Medulla oblongata (tissue), 1 donor: ENCODE results near the gene ATG2A.

Experiments
- DNase-seq: peaks from one replicate; pipeline ENCODE4 v3.0.0-alpha.2; 2015; ENCODE audit errors: extremely low spot score

Gene ATG2A

GRCh38 chr11:64870176-64870892 is 46.7 kb downstream of the ATG2A start:
- no peak for DNase-seq

- no peak for DNase-seq
Observed at GRCh38 chr11:64869571-64870175, 47.3 kb downstream of the ATG2A start.

GRCh38 chr11:64868904-64869570 is 48.0 kb downstream of the ATG2A start:
- no peak for DNase-seq

- DNase-seq: no peak
Observed at GRCh38 chr11:64867748-64868462, 49.1 kb downstream of the ATG2A start.

DNA sequence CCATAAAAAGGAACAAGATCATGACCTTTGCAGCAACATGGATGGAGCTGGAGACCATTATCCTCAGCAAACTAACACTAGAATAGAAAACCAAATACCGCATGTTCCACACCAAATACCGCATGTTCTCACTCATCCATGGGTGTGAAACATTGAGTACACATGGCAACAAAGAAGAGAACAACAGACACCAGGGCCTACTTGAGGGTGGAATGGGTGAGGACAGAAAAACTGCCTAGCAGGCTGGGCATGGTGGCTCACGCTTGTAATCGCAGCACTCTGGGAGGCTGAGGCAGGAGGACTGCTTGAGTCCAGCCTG is 50.9 kb downstream of the ATG2A start:
- DNase-seq: no peak

DNA sequence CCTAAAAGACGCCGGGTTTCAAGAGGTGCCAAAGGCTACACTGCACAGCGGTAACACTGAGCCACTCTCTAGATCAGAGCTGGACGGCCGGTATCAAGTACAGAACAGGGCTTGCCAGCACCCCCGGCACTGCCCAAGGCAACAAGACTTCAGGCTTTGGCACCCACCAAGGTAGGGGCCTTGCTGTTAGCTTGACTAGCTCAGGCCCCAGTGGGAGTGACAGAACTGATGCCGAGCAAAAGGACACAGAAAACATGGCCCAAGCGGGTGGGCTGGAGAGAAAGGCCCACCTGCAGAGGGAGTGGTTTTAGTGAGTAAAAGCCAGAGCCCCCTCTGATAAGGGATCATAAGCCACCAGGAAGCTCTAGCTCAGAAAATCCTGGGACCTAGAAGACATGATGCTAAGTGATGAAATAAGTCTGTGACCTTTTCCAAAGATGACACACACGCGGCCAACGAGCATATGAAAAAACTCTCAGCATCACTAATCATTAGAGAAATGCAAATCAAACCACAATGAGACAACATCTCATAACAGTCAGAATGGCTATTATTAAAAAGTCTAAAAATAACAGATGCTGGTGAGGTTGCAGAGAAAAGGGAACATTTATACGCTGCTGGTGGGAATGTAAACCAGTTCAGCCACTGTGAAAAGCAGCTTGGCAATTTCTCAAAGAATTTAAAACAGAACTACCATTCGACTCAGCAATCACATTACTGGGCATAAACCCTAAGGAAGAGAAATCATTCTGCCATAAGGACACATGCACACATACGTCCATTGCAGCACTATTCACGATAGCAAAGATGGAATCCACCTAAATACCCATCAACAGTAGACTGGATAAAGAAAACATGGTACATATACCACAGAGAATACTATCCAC is 51.5 kb downstream of the ATG2A start:
- no peak for DNase-seq

DNA sequence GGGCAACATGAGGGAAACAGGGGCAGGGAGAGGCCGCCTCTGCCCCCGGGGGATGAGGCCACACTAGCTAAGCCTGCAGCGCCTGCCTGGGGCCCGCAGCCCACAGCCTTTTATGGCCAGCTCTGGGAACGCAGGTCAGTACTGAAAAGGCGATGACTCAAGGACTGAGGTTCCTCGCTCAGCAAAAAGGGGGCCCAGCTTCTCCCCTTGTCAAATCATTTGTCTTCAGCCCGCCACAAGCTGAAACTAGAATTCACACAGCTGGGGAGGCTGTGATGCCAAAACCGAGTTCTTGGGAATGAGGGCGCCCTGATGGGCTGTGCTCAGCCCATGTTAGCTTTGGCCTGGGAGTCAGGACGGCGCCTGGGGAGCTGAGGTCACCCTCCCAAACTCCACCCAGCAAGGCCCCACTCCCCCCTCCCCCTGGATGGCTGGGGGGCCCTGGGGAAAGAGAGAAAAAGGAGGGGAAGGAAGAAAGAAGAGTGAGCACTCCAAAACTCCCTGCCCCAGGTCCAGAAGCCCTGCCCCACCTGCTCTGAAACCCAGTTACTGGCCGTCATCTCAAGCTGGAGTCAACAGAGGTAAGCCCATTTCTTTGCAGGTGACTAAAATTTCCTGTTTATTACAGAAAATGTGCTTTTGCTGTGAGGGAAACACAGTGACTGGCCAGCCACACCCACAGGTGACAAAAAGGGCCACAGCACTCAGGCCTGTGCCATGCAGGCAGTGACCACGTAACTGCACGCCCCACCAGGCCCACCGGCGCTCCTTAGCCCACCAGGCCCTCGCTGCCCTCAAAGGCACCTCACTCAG is 52.3 kb downstream of the ATG2A start:
- peak; percentile 58 for DNase-seq

DNA sequence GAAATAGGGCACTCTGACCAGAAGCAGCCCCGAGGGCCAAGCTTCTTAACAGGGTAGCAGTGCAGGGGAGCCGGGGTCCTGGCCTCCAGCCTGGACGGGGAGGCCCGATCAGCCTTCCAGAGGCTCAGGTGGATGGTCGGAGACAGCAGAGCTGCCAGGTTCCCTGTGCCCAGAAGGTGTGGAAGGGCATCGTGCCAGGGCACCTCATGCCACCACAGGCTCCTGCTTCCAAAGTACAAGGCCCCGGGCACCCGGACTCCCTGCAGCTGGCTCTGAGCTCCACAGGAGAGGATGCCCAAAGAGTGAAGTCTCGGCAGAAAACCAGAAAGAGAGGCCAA is 52.9 kb downstream of the ATG2A start:
- no peak for DNase-seq

DNA sequence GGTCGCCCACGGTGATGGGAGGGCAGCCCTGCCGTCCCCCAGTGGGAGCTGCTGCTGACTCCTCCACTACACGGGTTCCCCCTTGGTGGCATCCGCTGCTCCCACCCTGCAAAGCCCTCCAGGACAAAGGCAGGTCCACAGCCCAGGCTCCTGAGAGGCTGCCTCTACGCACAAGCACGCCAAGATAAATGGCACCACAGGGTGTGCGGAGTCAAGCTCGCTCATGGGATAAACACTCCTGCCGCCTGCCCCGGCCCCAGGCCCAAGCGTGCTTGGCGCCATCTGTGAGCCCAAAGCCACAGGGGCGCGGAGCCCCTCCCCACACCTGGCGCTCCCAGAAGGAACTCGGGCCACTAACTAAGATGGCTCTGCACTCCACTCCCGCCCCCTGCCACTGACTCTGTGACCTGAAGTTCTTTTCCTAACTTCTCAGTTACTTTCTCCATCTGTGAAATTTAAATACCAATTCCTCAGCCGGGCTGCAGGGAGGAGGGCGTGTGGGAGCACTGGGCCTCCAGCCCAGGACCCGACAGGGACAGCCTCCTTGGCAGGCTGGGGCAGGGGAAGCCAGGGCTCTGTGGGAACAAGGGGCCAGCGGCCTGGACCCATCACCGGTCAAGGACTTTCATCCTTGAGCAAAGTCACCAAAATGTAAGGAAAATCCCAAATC is 53.5 kb downstream of the ATG2A start:
- DNase-seq: peak; percentile 48

DNA sequence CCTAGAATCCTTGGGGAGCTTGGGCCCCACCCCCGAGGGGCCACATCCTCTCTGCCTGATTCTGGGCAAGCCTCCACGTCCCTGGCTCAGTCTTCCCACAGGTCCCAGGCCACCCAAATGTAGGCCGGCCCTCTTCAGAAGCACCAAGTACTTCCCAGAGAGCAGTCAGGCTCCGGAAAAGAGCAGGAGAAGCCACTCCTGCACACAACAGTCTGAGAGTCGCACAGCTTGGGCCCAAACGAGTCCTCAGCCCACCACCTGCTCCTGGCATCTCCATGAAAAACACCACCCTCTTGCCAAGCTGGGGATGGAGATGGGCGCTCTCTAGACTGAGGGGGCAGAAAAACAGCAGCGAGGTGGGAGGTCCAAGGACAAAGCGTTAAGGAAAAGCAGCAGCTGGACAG is 54.0 kb downstream of the ATG2A start:
- DNase-seq: no peak

DNA sequence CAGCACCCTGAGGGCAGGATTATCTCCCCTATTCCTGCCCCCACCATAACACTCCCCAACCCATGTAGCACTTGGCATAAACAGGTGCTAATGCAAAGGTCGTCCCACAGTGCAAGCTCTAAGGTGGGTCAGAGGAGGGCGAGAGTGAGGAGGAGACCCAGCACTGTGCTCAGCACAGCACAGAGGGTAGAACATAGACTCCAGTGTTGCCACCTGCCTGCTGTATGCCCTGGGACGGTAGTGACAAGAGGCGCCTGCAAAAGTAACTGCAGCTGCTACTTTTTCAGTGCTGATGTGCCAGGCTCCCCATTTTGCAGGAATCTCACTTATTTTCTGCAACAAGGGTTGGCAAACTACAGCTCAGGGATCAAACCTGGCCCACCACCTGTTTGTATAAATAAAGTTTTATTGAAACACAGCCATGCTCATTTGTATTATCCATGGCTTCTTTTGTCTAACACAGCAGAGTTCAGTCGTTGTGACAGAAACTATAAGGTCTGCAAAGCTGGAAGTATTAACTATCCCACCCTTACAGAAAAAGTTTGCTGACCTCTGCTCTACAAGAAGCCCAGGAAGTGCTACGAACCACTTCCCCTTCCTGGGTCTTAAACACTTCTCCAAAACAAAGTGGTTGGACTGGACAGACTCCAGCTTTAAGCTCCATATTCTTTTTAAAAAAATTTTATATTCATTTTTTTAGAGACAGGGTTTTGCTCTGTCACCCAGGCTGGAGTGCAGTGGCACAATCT is 55.6 kb downstream of the ATG2A start:
- DNase-seq: peak; percentile 66

DNA sequence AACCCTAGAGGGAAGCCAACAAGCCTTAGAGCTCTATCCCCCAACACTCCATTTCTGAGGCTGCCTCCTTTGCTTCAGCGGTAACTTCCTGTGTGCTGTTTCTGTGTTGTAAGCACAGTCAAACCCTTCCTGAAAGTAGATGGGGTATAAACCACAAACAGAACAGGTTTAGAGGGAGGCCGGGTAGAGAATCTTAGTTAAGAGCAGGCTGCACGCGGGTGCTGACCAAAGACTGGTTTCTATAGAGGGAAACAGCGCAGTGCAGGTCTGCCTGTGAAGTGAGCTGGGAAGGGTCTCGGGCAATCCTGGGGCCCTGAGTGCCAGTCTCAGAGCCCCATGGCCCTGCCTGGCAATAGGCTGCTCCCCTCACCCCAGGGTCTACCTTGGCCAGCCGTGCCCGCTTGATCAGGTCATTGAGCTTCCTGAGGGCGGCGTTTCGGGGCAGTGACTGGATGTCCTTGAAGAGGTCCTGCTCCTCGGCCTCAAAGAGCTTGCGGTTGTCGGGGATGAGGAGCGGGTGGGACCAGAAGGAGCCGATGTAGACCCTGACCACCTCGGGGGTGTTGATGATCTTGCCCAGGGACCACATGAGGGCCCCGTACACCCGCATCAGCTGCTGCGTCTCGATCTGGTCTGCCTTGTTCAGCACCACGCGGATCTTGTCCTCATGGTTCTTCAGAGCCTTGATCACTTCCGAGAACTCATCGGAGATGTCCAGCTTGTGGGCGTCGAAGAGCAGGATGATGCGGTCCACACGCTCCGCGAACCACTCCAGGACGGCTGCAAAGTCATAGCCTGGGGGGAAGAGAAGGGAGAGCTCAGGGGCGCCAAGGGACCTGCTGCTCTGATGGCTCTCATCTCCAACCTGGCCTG is 57.2 kb downstream of the ATG2A start:
- no peak for DNase-seq

DNA sequence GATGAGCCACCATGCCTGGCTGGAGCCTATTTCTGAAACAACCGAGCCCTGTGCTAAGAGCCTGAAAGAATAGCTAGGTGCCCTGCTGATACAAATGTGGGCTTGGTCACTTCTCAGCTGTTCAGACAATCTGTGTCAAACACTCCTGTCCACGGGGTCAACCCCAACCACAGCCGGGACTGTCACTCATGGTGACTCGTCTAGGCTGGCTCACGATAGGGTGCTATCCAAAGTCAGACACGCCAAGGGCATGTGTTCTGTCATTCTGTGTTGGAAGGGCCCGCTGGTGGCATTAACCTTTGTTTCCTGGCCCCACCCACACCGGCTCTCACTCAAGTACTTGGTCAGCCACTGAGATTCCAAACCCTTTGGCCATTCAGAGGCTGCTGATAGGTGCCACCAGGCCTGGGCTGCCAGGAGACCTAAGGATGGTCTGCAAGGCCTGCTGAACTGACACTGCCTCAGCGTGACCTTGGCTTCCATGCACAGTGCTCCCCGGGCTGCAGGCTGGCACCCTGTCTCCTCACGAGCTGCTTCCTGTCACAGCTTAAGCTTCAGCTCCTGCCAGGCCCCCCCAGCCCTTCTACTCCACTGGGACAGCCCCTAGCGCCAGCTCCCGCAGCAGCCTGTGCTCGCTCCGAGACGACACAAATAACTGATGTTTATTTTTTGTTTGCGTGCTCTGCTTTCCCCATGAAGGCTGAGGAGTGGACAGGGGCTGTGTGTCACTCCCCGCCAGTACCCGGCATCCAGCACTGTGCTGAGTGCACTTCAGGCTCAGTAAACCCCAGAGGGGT is 58.3 kb downstream of the ATG2A start:
- no peak for DNase-seq

DNA sequence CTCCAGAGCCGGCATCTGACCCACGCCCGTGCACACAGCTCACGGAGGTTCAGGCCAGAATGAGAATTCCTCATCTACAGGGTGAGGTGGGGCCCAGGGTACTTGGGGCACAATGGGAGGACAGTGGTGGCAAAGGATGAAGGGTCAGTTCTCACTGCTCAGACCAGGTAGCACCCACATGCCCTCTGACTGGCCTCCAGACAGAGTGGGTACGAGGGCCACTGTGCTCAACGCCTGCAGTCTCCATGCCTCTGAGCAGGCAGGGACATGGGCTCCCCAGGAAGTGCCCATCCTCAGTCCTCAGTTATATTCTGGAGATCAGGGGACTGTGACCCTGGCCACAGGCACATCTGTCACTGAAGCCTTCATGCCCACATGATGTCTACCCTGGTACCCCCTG is 59.5 kb downstream of the ATG2A start:
- no peak for DNase-seq

- DNase-seq: peak; percentile 55
Observed at GRCh38 chr11:64856382-64857227, 60.4 kb downstream of the ATG2A start.

DNA sequence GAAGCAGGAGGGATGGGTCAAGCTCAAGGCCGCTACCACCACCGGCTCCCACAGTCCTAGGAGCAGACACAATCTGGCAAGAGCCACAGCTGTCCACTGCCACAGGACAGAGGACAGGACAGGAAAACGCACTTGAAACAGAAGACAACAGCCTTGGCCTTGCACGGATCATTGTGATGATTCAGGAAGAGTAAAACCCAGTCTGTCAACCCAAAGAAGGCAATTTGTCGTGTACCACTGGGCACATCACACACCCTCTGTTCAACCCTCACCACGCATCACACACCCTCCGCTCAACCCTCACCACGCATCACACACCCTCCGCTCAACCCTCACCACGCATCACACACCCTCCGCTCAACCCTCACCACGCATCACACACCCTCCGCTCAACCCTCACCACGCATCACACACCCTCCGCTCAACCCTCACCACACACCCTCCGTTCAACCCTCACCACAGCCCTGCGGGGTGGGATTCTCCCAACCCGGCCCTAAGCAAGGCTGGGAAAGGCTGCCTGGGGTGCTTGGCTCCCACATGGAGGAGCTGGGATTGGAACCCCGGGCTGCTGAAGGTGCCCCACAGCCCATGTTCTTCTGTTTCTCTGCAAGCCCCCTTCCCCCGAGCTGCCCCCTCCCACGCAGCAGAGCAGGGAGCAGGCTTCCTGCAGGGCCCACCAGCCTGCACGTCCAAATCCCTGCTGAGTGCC is 61.3 kb downstream of the ATG2A start:
- no peak for DNase-seq
